Activated CD8-positive, alpha-beta T cell treated with anti-CD3 and anti-CD28 coated beads, Interleukin-2, amount 10 ng/mL, durations not matched to agents 7 days and 5 days (primary cell): ENCODE measurements around the gene GJA4. TPM values are rescaled to one million over a fixed set of nuclear protein-coding genes. Genes with fewer than 3 reads are reported as not detected.
"Not testable (repeated sequence)": the region's sequence is repeated elsewhere in the genome, so short reads cannot be mapped to it uniquely, and the experiment has no call there.

Experiments used
- ATAC-seq: fragments of 150-1000 bp; cut with Tn5 transposase; one replicate; pipeline ENCODE4 v1.10.0; 2021; ENCODE audit warnings: moderate library complexity
- CTCF ChIA-PET: fragments of 350-600 bp; sonication (Branson Sonifier 250); formaldehyde crosslinking; loops from one replicate; lab custom pipeline; 2021; ENCODE audit warnings: antibody characterized with exemption; lab: Charles Lee
- POLR2A ChIA-PET: fragments of 350-600 bp; sonication (Branson Sonifier 250); formaldehyde crosslinking; loops from one replicate; lab custom pipeline; 2021; ENCODE audit warnings: antibody characterized with exemption; lab: Charles Lee
- DNase-seq: peaks from one replicate; pipeline ENCODE4 v3.0.0-alpha.2; 2020
- H3K27ac Mint-ChIP-seq: one replicate; pipeline ENCODE4 v1.8.0; 2021; ENCODE audit warnings: mild to moderate bottlenecking, mixed read lengths
- H3K27me3 Mint-ChIP-seq: one replicate; pipeline ENCODE4 v1.8.0; 2021; ENCODE audit warnings: low read depth, mixed read lengths
- H3K36me3 Mint-ChIP-seq: one replicate; pipeline ENCODE4 v1.8.0; 2021; ENCODE audit warnings: low read depth, mixed read lengths
- H3K4me1 Mint-ChIP-seq: one replicate; pipeline ENCODE4 v1.8.0; 2021; ENCODE audit warnings: low read depth, mixed read lengths
- H3K4me3 Mint-ChIP-seq: one replicate; pipeline ENCODE4 v1.8.0; 2021; ENCODE audit warnings: mild to moderate bottlenecking, mixed read lengths
- H3K9me3 Mint-ChIP-seq: one replicate; pipeline ENCODE4 v1.8.0; 2022; ENCODE audit warnings: mixed read lengths; ENCODE audit not compliant: insufficient read depth
- total RNA-seq, 2 experiments: library from RNA; stranded (reverse); gene quantifications; one replicate each; pipeline ENCODE4 v1.2.3, GENCODE V29; 2021

Gene GJA4
- total RNA-seq, 2 experiments from 2014 or later = not detected

DNA sequence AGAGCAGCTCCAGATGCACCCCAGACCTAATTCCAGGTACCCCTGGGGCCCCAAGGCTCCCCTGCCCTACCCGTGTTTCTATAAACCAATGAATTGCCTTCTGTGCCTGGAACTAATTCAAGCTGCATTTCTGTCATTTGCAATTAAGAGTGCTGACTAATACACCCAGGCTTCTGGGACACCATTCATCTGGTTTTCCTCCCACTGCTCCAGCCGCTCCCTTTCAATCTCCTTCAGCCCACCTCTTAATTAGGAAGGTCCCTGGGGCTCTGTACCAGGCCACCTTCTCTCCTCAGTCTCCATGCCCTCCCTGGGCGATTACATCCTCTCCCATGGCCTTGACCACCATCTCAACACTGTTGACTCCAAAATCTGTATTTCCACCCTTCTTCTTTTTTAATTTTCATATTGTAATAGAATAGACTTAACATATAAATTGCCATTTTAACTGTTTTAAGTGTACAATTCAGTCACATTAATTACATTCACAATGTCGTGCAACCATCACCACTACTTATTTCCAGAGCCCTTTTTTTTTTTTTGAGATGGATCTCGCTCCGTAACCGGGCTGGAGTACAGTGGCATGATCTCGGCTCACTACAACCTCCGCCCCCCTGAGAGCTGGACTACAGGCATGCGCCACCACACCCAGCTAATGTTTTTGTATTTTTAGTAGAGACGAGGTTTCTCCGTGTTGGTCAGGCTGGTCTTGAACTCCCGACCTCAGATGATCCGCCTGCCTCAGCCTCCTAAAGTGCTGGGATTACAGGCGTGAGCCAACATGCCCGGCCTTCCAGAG is 21.0 kb upstream of the GJA4 start:
- Mint-ChIP-seq H3K4me3 (no peak overlapping the region), H3K4me1 (no peaks in the 10 kb centered on the region)
- CTCF ChIA-PET = no interaction called here

DNA sequence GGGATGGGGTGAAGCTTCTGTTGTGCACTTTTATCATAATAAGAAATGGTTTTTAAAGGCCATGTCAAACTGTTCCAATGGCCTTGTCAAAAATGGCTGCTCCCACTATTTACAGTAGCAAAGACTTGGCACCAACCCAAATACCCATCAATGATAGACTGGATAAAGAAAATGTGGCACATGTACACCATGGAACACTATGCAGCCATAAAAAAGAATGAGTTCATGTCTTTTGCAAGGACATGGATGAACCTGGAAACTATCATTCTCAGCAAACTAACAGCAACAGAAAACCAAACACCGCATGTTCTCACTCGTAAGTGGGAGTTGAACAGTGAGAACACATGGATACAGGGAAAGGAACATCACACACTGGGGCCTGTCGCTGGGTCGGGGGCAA is 19.7 kb upstream of the GJA4 start:
- H3K27ac Mint-ChIP-seq, H3K9me3 Mint-ChIP-seq, H3K4me1 Mint-ChIP-seq, H3K36me3 Mint-ChIP-seq, ATAC-seq, POLR2A ChIA-PET, DNase-seq, H3K4me3 Mint-ChIP-seq, CTCF ChIA-PET, H3K27me3 Mint-ChIP-seq: not testable (repeated sequence)

More for the DNA sequence above, 21.0 kb upstream of the GJA4 start:
- Mint-ChIP-seq H3K27me3 (peaks cover 2% of the 10 kb centered on the region), H3K9me3 (no peaks in the 10 kb centered on the region), H3K36me3 (no peaks in the 10 kb centered on the region), H3K27ac (no peak overlapping the region)
- POLR2A ChIA-PET = no interaction called here
- ATAC-seq = no peak
- DNase-seq = no peak

DNA sequence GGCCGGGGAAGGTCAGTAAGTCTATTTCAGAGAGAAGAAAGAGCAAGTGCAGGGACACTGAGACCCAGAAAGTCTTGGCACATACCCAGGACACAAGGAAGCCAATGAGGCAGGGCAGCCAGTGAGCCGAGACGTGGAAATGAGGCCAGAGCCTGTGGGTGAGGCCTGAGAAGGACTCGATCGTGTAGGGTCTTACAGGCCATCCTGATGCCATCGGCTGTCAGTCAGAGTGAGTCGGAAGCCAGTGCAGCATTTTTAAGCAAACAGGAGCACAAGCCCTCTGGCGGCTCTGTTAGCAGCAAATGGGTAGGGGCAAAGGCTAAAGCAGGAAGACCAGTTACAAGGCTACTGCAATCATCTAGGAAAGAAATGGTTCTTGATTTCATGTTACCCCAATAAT is 17.8 kb upstream of the GJA4 start:
- Mint-ChIP-seq H3K27me3 (peaks cover 18% of the 10 kb centered on the region), H3K4me3 (no peak overlapping the region), H3K4me1 (no peaks in the 10 kb centered on the region), H3K36me3 (no peaks in the 10 kb centered on the region), H3K9me3 (no peaks in the 10 kb centered on the region), H3K27ac (no peak overlapping the region)
- ChIA-PET CTCF (no interaction called here), POLR2A (no interaction called here)
- DNase-seq (no peak), ATAC-seq (no peak)

GRCh38 chr1:34776911-34777310 is 15.9 kb upstream of the GJA4 start:
- ChIA-PET POLR2A (no interaction called here), CTCF (no interaction called here)
- no peaks in the 10 kb centered on the region for H3K36me3 Mint-ChIP-seq
- no peak overlapping the region for H3K4me3 Mint-ChIP-seq
- no peaks in the 10 kb centered on the region for H3K4me1 Mint-ChIP-seq
- H3K27me3 Mint-ChIP-seq = peaks cover 26% of the 10 kb centered on the region
- H3K9me3 Mint-ChIP-seq = no peaks in the 10 kb centered on the region
- DNase-seq = no peak
- no peak overlapping the region for H3K27ac Mint-ChIP-seq
- no peak for ATAC-seq

GRCh38 chr1:34777519-34778321 is 15.1 kb upstream of the GJA4 start:
- Mint-ChIP-seq H3K36me3 (no peaks in the 10 kb centered on the region), H3K9me3 (no peaks in the 10 kb centered on the region), H3K27me3 (peaks cover 34% of the 10 kb centered on the region), H3K4me3 (no peak overlapping the region), H3K27ac (no peak overlapping the region), H3K4me1 (peaks cover 2% of the 10 kb centered on the region)
- no peak for DNase-seq
- CTCF ChIA-PET = no interaction called here
- ATAC-seq = no peak
- POLR2A ChIA-PET = no interaction called here

GRCh38 chr1:34778381-34778780 is 14.4 kb upstream of the GJA4 start:
- peaks cover 36% of the 10 kb centered on the region for H3K27me3 Mint-ChIP-seq
- ChIA-PET POLR2A (no interaction called here), CTCF (no interaction called here)
- H3K4me1 Mint-ChIP-seq = peaks cover 2% of the 10 kb centered on the region
- DNase-seq (no peak), ATAC-seq (no peak)
- no peak overlapping the region for H3K4me3 Mint-ChIP-seq
- no peaks in the 10 kb centered on the region for H3K36me3 Mint-ChIP-seq
- H3K27ac Mint-ChIP-seq = no peak overlapping the region
- H3K9me3 Mint-ChIP-seq = no peaks in the 10 kb centered on the region

DNA sequence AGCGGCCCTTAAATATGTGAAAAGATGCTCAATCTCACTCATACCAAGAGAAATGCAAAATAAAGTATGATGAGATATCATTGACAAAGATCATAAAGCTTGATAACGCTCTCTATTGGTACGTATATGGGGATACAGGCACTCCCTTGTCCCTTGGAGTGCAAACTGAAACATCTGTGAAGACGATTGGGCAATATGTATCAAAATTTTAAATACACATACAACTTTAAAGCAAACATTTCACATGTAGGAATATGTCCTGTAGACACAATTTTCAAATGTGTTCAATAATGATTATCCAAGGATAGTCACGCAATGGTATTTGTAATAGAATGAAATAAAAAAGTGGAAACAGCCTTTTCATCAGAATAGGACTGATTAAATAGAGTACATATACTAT is 13.8 kb upstream of the GJA4 start:
- H3K27ac Mint-ChIP-seq = no peak overlapping the region
- POLR2A ChIA-PET = no interaction called here
- peaks cover 37% of the 10 kb centered on the region for H3K27me3 Mint-ChIP-seq
- peaks cover 2% of the 10 kb centered on the region for H3K4me1 Mint-ChIP-seq
- no peak for ATAC-seq
- CTCF ChIA-PET = interaction anchor here (1.2 kb wide), 1 partner anchor 74 kb away, joined by 4 read pairs; no protein-coding TSS in a partner anchor
- no peak overlapping the region for H3K4me3 Mint-ChIP-seq
- H3K9me3 Mint-ChIP-seq = no peaks in the 10 kb centered on the region
- H3K36me3 Mint-ChIP-seq = no peaks in the 10 kb centered on the region
- no peak for DNase-seq

DNA sequence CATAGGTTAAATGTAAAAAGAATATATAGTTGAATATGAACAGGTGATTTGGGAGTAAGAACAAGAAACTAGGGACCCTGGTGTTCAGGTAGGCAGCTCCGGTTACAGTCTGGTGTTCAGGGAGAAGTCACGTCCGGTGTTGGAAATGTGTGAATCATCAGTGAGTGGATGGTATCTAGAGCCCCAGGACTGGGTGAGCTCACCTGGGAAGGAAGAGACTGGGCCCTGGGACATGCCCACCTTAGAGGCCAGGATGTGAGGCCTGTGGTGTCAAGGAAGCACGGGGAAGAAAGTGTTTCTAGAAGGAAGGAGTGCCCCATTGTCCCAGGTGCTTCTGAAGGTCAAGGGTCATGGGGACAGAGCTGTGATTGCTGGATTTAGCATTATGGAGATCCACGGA is 13.3 kb upstream of the GJA4 start:
- Mint-ChIP-seq H3K36me3 (no peaks in the 10 kb centered on the region), H3K4me3 (no peak overlapping the region)
- CTCF ChIA-PET = interaction anchor here (1.2 kb wide), 1 partner anchor 73 kb away, joined by 4 read pairs; no protein-coding TSS in a partner anchor

DNA sequence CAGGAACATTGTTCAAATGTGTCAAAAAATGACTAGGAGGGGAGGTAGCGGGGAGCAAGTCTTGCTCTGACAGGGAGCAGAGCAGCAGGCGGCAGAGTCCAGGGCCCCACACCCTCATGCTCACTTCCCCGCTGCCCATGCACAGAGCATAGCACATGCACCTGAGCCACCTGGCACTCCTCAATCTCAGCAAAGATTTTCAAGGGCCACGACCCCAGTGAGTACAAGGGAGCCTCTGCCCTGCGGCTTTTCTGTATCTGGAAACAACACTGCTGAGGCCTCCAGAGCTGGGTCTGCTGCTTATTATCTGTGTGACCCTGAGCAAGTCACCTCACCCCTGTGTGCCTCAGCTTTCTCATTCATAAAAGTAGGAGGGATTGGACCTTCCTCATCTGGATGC is 12.8 kb upstream of the GJA4 start:
- no peak overlapping the region for H3K4me3 Mint-ChIP-seq
- H3K27me3 Mint-ChIP-seq = peaks cover 37% of the 10 kb centered on the region
- no peaks in the 10 kb centered on the region for H3K9me3 Mint-ChIP-seq
- DNase-seq (no peak), ATAC-seq (no peak)
- CTCF ChIA-PET = interaction anchor here (1.2 kb wide), 1 partner anchor 73 kb away, joined by 4 read pairs; no protein-coding TSS in a partner anchor
- peaks cover 2% of the 10 kb centered on the region for H3K4me1 Mint-ChIP-seq
- POLR2A ChIA-PET = no interaction called here
- H3K27ac Mint-ChIP-seq = no peak overlapping the region
- no peaks in the 10 kb centered on the region for H3K36me3 Mint-ChIP-seq

More for the DNA sequence above, 13.3 kb upstream of the GJA4 start:
- H3K27me3 Mint-ChIP-seq = peaks cover 37% of the 10 kb centered on the region
- POLR2A ChIA-PET = no interaction called here
- no peaks in the 10 kb centered on the region for H3K9me3 Mint-ChIP-seq
- no peak overlapping the region for H3K27ac Mint-ChIP-seq
- ATAC-seq (no peak), DNase-seq (no peak)
- H3K4me1 Mint-ChIP-seq = peaks cover 2% of the 10 kb centered on the region

DNA sequence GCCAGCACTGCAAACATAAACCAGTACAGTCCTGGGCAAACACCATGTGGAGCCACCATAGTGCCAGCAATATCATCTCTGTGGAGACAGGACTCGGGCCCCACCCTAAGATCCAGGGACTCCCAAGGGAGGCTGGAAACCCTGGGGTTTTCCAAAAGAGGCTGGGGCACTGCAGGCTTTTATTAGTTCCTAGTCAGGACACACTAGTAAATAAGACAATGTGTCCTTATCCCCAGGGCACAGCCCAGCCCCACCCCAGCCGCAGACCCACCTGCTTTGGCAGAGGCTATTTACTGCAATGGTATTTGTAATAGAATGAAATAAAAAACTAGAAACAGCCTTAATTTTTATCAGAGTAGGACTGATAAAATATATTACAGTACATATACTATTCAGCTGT is 12.3 kb upstream of the GJA4 start:
- CTCF ChIA-PET = no interaction called here
- H3K27me3 Mint-ChIP-seq = peaks cover 37% of the 10 kb centered on the region

GRCh38 chr1:34781071-34781843 is 11.5 kb upstream of the GJA4 start, which contains the start of gene GJB3:
GJB3 (plus strand) TSS chr1:34781214; CDS start chr1:34784763, 3,549 bp downstream.
- no peak for DNase-seq
- Mint-ChIP-seq H3K9me3 (no peaks in the 10 kb centered on the region), H3K4me1 (peaks cover 2% of the 10 kb centered on the region), H3K27ac (no peak within 1 kb of the TSS), H3K36me3 (no peaks in the 10 kb centered on the region), H3K27me3 (peaks cover 37% of the 10 kb centered on the region), H3K4me3 (no peak within 1 kb of the TSS)
- ChIA-PET POLR2A (interaction anchor here (1.0 kb wide), 1 partner anchor 65 kb away, joined by 3 read pairs; no protein-coding TSS in a partner anchor), CTCF (no interaction called here)
- ATAC-seq = peak; percentile 58

More for the DNA sequence above, 12.3 kb upstream of the GJA4 start:
- DNase-seq (no peak), ATAC-seq (no peak)
- Mint-ChIP-seq H3K27ac (no peak overlapping the region), H3K9me3 (no peaks in the 10 kb centered on the region), H3K4me3 (no peak overlapping the region), H3K4me1 (peaks cover 2% of the 10 kb centered on the region), H3K36me3 (no peaks in the 10 kb centered on the region)
- POLR2A ChIA-PET = interaction anchor here (1.0 kb wide), 1 partner anchor 66 kb away, joined by 3 read pairs; no protein-coding TSS in a partner anchor
